GM04503 (cell line): ENCODE results near the gene DSCAML1.

Experiments
- DNase-seq: peaks from one replicate; pipeline ENCODE4 v3.0.0-alpha.2; 2012; ENCODE audit warnings: low read depth

Gene DSCAML1

DNA sequence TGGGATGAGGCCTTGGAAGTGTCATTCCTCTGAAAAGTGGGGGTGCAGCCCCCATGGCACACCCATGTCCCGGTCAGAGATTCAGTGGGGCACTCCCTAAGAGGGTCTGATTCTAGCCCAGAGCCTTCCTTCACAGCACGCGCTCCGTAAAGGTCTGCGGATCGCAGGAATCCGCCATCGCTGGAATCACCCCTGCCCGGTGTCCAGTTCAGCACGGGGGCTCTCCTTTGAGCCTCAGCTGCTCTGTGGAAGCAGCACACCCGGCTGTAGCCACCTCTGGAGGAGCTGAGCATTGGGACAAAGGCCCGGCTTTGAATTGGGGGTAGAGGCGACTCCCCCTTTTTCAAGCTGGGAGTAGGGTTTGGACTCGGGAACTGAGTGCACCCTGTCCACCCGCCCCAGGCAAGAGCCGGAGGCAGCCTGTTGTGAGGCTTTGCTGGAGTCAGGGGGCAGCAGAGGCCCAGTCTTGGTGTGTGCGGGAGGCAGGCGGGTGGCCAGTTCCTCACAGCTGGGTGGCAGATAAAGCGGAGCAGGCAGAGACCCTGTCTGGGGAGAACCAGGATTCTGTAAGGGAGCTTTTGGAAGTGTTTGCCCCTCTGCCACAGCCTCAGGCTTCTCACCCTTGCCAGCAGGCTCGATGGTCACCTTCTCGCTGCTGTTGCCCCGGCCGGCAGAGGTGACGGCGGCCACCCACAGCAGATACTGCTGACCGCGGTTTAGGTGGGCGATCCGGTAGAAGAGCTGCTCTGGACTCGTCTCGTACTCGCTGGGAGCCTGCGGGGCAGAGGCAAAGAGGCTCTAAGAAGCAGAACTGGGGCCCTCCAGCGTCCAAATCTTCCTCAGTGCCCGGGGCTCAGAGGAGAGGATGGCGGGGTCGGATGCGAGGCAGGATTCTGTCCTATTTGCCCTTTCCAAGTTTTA lies 353.5 kb downstream of the DSCAML1 start:
- no peak for DNase-seq

GRCh38 chr11:117442869-117443239 lies 354.2 kb downstream of the DSCAML1 start:
- no peak for DNase-seq

GRCh38 chr11:117442049-117442868 lies 354.8 kb downstream of the DSCAML1 start:
- no peak for DNase-seq

DNA sequence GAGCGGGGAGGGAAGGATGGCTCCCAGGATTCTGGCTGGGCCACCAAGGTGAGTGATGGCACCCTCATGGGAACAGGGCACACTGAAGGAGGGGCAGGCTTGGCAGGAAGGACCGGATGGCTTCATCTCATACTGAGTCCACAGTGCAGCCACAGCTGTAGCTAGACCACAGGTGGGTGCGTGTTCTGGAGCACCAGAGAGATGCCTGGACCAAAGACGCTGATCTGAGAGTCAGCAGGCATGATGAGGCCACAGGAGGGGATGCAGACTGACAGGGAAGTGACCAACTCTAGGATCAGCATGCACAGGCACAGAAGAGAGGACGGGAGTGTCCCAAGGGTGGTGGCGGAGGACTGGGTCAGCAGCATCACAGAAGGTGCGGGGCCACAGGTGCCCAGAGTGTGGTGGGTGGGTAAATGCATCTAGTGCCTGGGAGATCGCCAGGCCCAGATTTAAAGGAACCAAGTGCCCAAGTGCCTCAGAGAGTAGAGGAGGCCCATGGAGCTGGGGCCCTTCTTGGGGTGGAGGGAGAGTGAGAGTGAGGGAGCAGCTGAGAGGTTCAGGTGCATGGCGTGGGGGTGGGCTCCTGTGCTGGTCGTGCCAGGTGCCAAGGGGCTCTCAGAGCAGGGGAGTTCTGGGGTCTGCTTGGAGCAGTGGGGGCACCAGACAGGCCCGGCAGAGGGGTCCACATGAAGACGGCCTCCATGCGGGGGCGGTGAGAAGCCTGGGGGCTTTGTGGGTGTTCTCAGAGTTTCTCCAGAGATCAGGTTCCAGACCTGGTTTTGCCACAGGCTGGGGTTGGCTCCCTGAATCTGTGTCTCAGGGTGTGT lies 355.7 kb downstream of the DSCAML1 start:
- no peak for DNase-seq

- no peak for DNase-seq
Measured at GRCh38 chr11:117440258-117440657, 356.8 kb downstream of the DSCAML1 start.

DNA sequence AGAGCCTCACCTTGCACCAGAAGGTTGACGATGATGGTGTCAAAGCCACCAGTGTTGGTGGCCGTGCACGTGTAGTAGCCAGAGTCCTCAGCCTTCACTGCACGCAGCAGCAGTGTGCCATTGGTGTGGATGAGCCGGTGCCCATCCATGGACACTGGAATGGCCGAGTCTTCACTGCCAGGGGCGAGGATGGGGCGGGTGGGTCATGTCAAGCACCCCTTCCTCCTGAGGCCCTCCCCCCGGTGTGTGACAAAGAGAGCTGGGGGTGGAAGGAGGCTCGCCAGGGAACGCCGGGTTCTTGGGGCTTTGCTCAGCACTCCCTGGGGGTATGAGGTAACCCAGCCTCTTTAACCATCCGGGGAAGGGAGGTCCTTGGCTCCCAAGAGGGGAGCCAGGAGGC lies 357.8 kb downstream of the DSCAML1 start:
- no peak for DNase-seq

DNA sequence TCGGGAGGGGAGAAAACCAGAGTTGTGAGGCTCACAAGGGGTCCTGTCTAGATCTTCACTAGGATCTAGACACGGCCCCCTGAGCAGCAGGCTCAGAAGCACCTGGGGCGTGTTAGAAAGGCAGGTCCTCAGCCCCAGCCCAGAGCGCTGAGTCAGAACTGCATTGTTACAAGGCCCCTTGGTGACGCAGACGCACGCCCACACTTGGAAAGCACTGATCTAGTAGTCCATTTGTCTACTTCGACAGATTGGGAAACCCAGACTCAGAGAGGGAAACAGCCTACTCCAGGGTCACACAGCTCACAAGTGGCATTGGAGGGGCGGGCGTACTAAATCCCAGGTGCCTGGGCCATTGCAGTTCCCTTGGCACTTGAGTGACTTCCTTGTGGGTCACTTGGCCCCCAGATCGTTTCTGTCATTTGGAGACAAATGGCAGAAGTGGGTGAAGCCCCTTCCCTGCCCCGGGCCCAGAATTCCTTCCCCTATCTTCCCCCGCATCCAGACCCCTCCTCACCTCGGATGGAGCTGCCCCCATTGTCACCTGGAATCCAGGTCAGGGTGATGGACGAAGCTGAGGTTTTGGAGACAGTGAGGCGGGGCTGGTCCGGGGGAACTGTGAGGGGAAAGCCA lies 358.5 kb downstream of the DSCAML1 start:
- DNase-seq, result no peak

DNA sequence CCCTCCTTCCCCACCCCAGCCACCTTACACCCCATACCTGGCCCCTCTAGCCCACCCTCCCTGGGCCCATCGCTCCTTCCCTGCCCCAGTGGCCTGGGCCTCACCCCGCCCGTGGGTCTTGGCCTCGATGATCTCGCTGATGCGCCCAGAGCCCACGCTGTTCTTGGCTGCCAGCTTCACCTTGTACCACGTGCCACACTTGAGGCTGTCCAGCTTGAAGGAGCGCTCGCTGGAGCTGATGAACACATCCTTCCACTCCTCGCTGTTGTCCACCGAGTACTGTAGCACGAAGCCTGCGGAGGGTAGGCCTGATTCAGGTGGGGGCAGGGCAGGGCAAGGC lies 359.3 kb downstream of the DSCAML1 start:
- DNase-seq, result no peak

- DNase-seq, result no peak
Measured at GRCh38 chr11:117437041-117437790, 359.8 kb downstream of the DSCAML1 start.

DNA sequence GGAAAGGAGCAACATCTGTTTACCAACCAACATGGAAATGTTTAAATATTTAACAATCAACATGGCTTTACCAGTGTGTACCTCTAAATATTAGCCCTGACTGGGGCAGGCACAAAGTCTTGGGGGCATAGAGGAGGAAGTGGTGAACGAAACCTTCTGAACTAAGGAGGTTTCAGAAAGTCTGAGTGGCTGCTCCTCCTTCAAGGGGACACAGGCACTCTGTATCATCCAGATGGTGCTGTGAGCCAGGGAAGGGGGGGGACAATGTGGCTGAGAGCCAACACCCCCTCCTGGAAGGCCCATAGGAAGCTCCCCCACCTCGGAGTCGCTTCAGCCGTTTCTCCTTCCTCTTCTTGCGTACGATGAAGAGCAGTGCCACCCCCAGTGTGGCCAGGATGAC lies 361.7 kb downstream of the DSCAML1 start:
- DNase-seq, result no peak

DNA sequence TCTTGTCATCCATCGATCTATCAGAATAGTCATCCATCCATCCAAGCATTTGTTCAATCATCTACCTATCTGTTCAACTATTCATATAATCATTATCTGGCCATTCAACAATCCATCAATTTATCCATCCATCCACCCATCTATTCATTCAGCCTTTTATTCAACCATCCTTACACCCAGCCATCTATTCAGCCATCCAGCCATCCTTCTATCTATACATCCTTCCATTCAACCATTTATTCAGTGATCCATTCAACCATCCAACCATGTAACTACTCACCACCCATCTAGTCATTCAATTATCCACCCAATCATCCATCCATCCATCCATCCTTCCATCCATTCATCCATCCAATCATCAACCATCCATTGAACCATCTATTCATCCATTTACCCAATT lies 362.5 kb downstream of the DSCAML1 start:
- no peak for DNase-seq

- no peak for DNase-seq
Measured at GRCh38 chr11:117433717-117434116, 363.3 kb downstream of the DSCAML1 start.

- DNase-seq, result no peak
Measured at GRCh38 chr11:117431436-117431835, 365.6 kb downstream of the DSCAML1 start.

- no peak for DNase-seq
Measured at GRCh38 chr11:117430293-117430955, 366.6 kb downstream of the DSCAML1 start.

DNA sequence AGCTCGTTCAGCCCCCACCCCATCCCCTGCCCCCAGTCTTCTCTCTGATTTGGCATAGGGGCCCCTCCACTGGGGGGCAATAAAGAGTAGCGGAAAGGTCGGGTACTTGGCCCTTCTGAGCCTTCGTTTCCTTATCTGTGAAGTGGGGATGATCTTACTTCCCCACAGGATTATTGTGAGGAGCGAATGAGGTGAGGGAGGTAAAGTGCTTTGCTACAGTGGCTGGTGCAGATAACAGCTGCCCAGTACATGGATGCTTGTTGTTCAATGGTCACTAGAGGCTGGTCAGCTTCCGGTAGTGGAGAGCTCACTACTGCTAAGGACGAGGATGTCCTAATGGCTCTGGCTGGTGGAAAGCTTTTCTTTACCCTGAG lies 368.2 kb downstream of the DSCAML1 start:
- no peak for DNase-seq

DNA sequence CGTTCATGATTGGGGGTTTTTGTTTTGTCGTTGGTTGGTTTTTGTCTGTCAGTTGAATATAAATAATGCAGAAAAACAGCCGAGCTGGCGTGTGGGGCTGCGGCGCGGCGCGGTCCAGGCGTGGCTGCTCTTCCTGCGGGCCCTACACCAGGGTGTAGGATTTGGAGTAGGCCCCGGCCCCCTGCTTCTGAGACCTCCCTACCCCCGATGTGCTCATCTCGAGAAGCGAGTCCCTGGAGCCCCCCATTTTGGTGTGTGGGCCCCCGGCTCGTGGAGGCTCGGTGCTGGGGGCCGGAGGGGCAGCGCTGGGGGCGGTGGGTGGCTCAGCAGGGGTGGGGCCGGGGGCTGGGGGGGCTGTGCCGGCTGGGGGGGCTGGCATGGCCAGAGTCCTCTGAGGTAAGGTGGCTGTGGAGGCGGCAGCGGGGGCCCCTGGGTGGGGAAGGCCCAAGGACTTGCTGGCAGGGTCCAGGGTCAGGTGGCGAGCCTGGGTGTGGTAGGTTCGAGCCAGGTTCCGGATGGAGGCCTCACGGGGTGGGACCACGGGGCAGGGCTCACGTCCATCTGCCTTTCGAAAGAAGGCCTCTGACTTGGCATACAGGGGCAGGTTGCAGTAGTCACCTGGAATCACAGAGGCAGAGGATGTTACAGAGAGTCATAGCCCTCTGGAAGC lies 368.7 kb downstream of the DSCAML1 start:
- no peak for DNase-seq

DNA sequence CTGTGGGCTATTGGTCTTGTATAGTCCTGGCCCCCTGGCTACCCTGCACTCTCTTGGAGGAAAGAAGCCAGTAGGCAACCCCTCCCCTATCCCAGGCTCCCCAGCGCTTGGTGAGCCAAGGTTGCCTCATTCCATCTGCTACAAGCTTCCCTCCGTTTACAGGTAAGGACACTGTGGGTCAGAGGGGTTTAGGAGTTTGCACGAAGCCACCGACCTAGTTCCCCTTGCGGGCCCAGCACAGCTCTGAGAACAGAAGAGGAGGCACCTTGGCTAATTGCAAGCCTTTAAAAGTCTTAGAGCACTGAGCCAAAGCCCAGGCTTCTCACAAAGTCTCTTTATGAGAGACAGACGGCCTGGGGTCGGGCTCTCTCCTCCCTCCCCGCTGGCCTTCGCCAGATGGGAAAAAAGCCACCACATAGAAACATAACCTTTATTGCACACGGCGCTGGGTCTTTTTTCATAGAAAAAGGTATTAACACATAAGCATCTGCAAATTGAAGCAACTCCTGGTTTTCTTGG lies 369.6 kb downstream of the DSCAML1 start:
- no peak for DNase-seq

DNA sequence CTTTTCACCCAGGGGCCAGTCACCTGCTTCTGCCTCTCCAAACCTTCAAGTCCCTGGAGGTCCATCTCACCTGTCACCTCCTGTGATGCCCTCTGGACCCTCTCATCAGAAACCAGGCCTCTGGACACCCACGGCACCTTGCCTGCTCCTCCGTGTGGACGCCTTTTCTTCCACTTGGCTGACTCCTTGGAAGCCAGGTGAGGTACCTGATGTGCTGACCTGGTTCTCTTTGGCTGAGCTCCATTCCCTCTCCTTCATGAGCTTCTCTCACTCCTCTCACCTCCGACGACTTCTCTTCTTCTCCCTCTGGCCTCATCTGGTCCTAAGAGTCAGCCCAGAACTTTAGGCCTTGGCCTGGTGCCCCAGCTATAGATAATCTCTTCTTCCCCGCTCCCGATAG lies 370.1 kb downstream of the DSCAML1 start:
- DNase-seq, result no peak

DNA sequence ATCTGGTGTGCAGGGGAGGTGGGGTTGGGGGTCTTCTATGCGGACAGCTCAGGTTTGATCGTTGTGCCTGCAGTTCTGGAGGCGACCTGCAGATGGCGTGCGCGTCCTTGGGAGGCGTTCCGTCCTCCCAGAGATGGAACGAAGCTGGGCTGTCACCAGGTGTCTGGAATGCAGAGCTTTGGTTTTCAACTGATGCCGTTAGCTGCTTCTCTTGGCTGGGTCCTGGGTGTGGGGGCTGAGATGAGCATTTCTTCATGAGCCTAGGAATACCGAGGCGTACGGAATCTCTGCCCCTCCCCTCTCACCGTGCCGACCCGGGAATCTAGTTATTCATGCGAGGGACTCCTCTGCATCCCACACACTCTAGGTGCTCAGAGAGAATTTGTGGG lies 370.7 kb downstream of the DSCAML1 start:
- DNase-seq, result no peak
